ENCODE results near the gene UCHL3.

Gene UCHL3

DNA sequence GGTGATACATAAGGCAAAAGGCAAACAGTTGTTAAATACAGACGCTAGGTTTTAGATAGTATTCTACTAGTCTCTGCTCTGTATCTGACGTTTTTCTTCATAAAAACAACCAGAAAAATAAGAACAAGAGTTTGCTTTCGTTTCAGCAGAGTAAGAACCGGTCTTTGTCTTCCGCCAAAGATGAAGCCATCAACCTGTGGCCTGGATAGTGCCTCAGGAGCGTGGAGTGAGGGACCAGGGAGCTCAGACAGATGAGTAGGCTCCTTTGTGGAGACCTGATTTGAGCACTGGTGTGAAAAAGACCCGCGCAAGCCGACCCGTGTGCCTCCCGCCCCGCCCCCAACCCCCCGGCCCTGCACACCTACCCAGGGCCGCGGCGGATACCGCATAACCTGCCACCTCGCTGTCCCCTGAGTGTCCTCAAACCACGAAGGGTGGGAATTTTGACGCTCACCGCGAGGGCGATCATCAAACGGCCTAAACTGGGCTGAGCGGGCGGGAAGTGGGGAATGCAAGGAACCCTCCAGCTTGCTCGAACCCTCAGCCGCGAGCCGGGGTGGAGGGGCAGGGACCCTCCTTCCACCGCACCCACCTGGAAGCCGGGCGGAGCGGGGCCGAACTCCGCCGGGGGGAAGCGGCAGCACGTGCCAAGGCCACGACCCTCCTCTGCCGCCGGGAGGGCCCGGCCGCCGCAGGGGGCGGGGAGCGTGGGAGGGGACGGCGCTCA is 85.7 kb downstream of the UCHL3 start:
- peak; percentile 33 for DNase-seq

DNA sequence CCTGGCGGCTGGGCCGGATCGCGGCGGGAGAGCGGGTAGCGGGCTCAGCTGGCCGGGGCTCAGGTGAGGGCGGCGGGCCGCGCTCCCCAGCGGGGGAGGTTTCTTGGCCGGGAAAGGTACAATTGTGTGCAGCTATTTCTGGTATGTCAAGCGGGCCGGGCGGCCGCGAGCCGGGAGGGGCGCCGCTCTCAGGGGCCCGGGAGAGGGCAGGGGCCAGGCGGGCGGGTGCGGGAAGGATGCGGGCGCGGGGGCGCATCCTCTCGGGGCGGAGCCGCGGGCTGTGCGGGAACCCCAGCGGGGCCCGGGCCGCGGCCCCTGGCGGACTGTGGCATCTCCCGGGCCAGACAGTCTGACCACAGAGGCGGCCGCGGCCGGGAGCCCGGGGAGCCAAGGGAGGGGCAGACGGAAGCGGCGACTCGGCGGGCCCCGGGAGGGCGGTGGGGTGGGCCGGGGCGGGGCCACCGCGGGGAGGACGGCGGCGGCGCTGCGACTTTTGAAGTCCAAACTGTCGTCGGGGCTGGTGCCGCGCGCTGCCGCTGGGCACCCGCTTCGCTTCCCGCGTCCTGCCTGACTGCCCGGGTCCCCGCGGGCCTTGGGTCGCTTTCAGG is 86.3 kb downstream of the UCHL3 start, which contains the start of gene LMO7:
TSS of gene LMO7 (plus strand) at position 503 of the 608 bp plus-strand sequence. CDS start 328 bp downstream, outside the sequence.
- peak; percentile 47 for DNase-seq

DNA sequence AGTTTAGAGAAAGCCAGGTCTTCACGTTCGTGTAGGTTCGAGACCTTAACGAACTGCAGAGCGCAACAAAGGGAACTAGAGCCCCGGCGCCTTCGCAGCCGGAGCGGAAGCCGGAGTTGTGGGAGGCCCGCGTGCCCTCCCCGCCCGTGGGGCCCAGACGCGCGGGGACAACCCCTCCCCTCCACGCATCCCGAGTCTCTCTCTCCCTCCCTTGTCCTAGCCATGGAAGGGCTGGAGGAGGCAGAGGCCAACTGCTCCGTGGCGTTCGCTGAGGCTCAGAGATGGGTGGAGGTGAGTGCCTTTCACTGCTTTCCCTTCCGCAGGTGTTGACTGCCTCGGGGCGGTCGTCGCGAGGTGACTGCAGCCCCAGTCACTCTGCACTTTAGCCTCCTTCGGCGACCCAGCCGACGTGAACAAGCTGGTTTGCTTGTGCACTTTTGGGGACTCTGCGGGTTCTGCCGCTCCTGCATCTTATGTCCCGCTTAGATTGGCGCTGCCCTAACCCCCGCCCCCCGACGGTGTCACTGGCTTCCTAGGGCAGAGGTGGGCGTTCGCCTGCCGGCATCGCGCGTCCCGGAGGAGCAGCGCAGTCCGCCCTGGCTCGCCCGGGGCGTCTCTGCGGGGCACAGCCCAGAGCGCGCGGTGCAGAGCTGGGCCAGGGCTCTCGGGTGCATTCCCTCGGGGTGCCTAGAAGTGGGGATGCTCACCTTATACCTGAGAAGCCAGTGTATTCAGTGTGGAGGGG is 87.0 kb downstream of the UCHL3 start:
- peak; percentile 18 for DNase-seq

DNA sequence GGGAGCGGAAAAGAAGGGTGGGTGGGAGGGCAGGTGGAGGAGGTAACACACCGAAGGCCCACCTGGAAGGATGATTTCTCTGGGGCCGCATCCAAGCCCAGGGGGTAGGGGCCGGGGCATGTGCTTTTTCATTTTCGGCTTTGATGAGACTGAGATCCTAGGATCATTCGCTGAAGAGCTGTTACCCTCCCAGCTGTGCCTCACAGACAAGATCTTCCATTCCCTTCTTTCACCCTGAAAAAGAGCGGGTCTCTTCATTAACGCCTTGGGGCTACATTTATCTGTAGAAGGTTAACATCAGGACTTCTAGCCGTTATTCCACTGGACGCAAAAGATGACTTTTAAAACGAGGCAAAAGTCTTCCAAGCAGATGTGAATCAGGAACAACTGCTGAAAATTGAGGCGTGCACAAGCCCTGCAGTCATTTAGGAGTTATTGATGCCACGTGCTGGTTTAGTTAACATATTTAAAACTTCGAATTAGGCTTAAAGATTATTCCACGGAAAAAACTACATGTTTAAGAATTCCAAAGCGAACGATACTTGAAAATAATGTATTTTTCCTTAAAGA is 87.7 kb downstream of the UCHL3 start:
- no peak for DNase-seq

DNA sequence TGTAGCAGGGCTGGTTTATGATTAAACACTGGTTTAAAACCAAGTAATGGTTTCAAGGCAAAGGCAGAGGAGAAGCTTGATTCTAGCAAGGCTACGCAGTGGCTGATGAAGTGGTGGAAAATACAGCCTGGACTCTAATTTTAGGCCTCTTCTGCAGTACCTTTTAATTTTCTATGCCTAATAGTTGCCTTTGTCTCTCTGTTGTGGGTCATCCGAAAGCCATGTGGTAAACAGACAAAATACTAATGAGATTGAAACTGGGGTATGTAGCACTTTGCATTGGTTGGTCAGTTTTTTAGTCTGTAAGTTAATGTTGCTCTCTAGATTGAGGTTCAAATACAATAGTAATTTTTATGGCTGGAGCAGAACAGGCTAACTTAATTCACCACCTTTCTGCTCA is 89.9 kb downstream of the UCHL3 start:
- DNase-seq = no peak

DNA sequence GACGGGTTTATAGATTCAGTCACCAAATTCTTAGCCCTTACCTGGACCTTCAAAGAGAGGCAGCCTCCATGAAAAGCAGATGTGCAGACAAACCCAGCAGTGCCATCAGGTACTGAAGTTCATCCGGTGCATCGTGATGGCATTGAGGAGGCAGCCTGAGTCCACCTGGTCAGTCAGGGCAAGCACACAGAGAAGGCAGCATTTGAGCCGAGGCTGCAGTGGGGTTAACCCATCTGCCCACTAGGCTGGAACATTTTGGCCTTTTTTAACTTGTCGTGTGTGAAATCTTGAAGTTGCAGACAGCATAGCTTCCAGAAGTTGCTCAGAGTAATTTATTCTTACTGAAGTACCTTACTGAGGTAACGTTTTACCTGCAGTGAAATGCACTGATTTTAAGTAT is 91.4 kb downstream of the UCHL3 start:
- DNase-seq = no peak

DNA sequence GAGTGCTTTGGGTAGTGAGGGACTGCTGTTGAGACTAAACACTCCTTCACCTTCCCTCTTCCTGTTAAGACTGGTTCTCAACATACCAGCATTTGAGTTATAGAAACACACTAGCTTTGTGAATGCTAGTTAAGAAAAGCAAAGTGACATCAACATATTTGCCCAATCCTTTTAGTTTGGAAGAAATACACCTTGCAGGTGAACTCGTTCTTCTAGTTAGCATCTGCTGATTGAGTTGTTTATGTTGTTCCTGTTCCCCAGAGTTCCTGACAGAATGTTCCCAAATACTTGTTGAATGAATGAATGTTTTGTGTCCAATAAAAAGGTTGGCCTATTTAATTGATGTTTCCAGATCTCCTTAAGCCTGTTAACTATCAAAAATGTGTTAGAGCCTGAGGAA is 93.6 kb downstream of the UCHL3 start:
- no peak for DNase-seq

DNA sequence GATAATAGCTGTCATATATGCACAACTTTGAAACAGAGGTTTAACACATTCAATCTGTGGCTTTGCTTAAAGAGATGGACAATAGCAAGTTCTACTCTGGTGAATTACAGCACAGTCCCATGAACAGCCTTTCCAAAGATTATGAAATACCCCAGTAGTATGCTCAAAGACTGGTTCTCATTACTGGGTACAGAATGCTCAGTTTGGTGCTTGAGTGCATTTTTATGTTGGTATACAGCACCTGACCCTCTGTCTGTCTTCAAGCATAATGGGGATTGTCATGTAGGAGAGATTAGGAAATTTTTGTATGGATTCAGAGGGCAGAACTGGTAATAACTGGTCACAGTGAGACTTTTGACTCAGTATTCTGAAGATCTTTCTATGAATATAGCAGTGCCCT is 94.1 kb downstream of the UCHL3 start:
- no peak for DNase-seq

DNA sequence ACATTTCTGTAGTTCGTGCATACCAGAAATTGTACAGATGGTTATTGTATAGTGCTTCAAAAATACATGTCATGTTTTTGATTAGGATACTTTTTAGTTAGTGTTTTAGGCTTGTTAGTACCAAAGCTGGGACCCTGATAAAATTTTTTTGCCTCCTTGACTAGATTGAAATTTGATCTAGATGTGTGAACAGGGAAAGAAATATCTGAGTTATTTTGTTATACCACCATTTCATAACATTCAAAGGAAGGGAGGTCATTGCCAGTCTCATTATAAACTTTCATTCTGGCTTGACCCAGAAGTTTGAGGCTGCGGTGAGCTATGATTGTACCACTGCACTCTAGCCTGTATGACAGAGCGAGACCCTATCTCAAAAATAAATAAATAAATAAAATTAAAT is 95.5 kb downstream of the UCHL3 start:
- DNase-seq = no peak

DNA sequence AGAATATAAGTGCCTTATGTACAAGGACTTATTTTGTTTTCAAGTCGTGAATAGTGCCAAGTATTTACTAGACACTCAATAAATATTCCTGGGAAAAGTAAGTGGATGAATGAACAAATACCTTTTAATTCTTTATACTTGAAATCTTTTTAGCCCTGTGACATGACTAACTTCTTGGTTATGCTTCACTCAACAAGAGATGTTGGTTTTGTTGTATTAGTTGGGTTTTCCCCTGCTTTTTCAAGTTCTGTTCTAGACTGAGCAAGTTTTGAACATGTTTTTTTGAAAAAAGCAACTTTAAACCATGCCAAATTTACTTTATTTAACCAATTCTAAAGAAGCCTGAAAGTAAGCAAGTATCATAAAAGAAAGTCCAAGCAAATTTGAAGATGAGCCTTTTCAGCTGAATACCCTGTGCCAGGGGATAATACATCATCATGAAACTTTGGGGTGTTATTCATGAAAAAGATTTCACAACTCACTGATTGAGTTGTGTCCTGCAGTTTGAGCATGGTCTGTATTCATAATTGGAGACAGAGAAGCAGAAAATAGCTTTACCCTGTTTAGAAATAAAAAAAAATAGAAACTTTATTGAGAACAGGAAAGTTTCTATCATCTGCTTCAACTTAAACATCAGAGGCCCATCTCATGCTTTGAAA is 97.7 kb downstream of the UCHL3 start:
- no peak for DNase-seq

DNA sequence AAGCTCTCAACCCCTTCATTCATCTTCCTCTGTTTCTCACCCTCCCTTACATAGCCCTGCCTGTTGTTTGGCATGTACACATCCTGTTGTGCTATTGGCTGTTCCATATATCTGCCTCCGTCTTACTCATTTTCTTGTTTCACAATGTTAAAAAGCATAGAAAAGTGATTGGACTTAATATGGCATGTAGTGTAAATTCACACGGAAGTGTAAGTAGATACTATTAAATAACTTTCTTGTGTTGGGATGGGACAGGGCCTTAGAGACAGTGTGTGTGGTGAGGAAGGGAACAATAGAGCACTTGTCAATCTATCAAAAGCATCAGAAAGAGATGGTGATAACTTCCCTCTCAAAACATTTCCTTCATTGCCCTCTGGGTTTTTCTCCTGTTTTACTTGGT is 98.9 kb downstream of the UCHL3 start:
- no peak for DNase-seq

DNA sequence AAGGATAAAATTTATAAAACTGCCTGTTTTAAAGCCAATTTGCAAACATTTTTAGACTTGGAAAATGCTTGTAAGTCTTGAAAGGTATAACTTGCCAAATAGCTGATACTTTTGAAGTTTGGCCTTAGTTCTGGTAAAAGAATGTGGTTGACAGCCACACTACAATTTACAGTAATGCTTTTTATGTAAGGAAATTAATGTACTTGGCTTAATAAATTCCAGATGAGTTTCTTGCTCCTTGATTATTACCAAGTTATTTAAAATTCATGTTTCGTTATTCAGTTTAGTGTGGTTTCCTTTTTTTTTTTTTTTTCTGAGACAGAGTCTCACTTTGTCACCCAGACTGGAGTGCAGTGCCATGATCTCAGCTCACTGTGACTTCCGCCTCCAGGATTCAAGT is 101.4 kb downstream of the UCHL3 start:
- no peak for DNase-seq

DNA sequence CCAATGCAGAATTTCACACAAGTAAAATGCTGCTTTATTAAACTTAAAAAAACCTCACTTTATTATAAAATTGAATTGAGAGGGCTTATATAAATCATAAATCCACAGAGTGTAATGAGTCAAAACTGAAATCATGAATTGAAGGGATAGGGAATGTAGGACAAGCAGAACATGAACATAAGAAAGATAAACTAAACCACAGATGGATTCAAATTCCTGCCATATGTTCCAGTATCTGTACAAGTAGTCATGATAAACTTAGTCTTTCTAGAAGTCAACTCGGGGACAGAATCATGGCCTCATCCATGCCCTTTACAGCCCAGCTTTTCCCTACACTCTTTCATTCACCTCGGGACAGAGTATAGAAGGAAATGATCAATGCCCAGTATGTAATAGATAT is 103.1 kb downstream of the UCHL3 start:
- DNase-seq = no peak
